Loucy (cell line): ENCODE results near the gene MMADHC.
A peak's percentile ranks its signal among the peaks of the same experiment; 100 is the strongest.

Experiments
- H2AFZ ChIP-seq: fragments of 200-600 bp; sonication (generic); 2 replicates; pipeline ENCODE4 v1.6.0; 2016; ENCODE audit warnings: antibody characterized with exemption, mild to moderate bottlenecking, low read length, moderate library complexity
- H3F3A ChIP-seq: fragments of 200-600 bp; 2 replicates; pipeline ENCODE4 v1.6.0; 2016; ENCODE audit warnings: antibody characterized with exemption, low read depth, mild to moderate bottlenecking
- H3K27me3 ChIP-seq: fragments of 200-600 bp; sonication (generic); 2 replicates; pipeline ENCODE4 v1.6.1; 2014; ENCODE audit warnings: low read length, mild to moderate bottlenecking; ENCODE audit not compliant: insufficient read depth, poor library complexity, severe bottlenecking
- H3K36me3 ChIP-seq: fragments of 200-600 bp; sonication (generic); 2 replicates; pipeline ENCODE4 v1.6.1; 2016; ENCODE audit warnings: low read length; ENCODE audit not compliant: insufficient read depth
- H3K4me1 ChIP-seq: fragments of 200-600 bp; sonication (generic); 2 replicates; pipeline ENCODE4 v1.5.1; 2014; ENCODE audit warnings: low read length, mild to moderate bottlenecking; ENCODE audit not compliant: insufficient read depth, poor library complexity, severe bottlenecking
- H3K4me2 ChIP-seq: fragments of 200-600 bp; sonication (generic); 2 replicates; pipeline ENCODE4 v1.6.0; 2014; ENCODE audit warnings: antibody characterized with exemption, low read length, low read depth, mild to moderate bottlenecking; ENCODE audit not compliant: poor library complexity, severe bottlenecking
- H3K4me3 ChIP-seq: fragments of 200-600 bp; sonication (generic); 2 replicates; pipeline ENCODE4 v1.5.1; 2014; ENCODE audit warnings: low read length, mild to moderate bottlenecking, mixed read lengths; ENCODE audit not compliant: poor library complexity, severe bottlenecking
- H3K79me2 ChIP-seq: fragments of 200-600 bp; sonication (generic); 2 replicates; pipeline ENCODE4 v1.6.1; 2014; ENCODE audit warnings: low read length; ENCODE audit not compliant: insufficient read depth
- H3K9ac ChIP-seq: fragments of 200-600 bp; sonication (generic); 2 replicates; pipeline ENCODE4 v1.6.0; 2014; ENCODE audit warnings: mild to moderate bottlenecking, low read depth, low read length, moderate library complexity; ENCODE audit not compliant: poor library complexity, severe bottlenecking
- H3K9me2 ChIP-seq: fragments of 200-600 bp; sonication (generic); replicated peaks from 2 replicates; pipeline ENCODE4 v1.6.1; 2016; ENCODE audit warnings: low read depth, low read length, mixed read lengths
- H3K9me3 ChIP-seq: fragments of 200-600 bp; sonication (generic); 2 replicates; pipeline ENCODE4 v1.6.1; 2014; ENCODE audit warnings: mild to moderate bottlenecking, antibody characterized with exemption, low read length, low read depth; ENCODE audit not compliant: insufficient read depth
- H4K20me1 ChIP-seq: fragments of 200-600 bp; sonication (generic); 2 replicates; pipeline ENCODE4 v1.6.0; 2014; ENCODE audit warnings: antibody characterized with exemption, low read length, mild to moderate bottlenecking; ENCODE audit not compliant: insufficient read depth, poor library complexity, severe bottlenecking
- EZH2phosphoT487 ChIP-seq: fragments of 200-600 bp; IDR thresholded peaks from 2 replicates; pipeline ENCODE4 v1.6.1; 2018; ENCODE audit warnings: antibody characterized with exemption, mild to moderate bottlenecking, moderate library complexity, borderline replicate concordance
- TF ChIP-seq, protein P1 (sequence below): fragments of 200-600 bp; sonication (generic); conservative IDR thresholded peaks from 2 replicates; pipeline ENCODE4 v1.5.1; 2014; ENCODE audit warnings: mild to moderate bottlenecking, antibody characterized with exemption, low read length

The MMADHC gene

GRCh38 chr2:149587220-149587949 lies at the start of gene MMADHC:
TSS of gene MMADHC (minus strand) at chr2:149587775. CDS start at chr2:149587097, 678 bp downstream.
- Histone ChIP-seq H2AFZ (peak within 1 kb of the TSS; percentile 85), H3K27me3 (peaks cover 39% of the 10 kb centered on the region), H3K4me2 (peak within 1 kb of the TSS; percentile 89), H3K36me3 (no peaks in the 10 kb centered on the region), H3K9me2 (no peaks in the 10 kb centered on the region), H3F3A (no peaks in the 10 kb centered on the region), H3K4me3 (peak within 1 kb of the TSS; percentile 76), H3K9me3 (no peaks in the 10 kb centered on the region), H3K4me1 (peaks cover 47% of the 10 kb centered on the region), H4K20me1 (peaks cover 45% of the 10 kb centered on the region), H3K79me2 (peaks cover 51% of the 10 kb centered on the region), H3K9ac (peak within 1 kb of the TSS; percentile 88)
- TF ChIP-seq EZH2phosphoT487: no peak
- TF ChIP-seq, protein P1, sequence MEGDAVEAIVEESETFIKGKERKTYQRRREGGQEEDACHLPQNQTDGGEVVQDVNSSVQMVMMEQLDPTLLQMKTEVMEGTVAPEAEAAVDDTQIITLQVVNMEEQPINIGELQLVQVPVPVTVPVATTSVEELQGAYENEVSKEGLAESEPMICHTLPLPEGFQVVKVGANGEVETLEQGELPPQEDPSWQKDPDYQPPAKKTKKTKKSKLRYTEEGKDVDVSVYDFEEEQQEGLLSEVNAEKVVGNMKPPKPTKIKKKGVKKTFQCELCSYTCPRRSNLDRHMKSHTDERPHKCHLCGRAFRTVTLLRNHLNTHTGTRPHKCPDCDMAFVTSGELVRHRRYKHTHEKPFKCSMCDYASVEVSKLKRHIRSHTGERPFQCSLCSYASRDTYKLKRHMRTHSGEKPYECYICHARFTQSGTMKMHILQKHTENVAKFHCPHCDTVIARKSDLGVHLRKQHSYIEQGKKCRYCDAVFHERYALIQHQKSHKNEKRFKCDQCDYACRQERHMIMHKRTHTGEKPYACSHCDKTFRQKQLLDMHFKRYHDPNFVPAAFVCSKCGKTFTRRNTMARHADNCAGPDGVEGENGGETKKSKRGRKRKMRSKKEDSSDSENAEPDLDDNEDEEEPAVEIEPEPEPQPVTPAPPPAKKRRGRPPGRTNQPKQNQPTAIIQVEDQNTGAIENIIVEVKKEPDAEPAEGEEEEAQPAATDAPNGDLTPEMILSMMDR: no peak

- no peaks in the 10 kb centered on the region for H3K4me1 ChIP-seq
- H3K9ac ChIP-seq: no peak overlapping the region
- TF ChIP-seq, protein P1: no peak
- no peak for TF ChIP-seq EZH2phosphoT487
- H3K36me3 ChIP-seq: no peaks in the 10 kb centered on the region
- H2AFZ ChIP-seq: no peak overlapping the region
- no peak overlapping the region for H3K4me2 ChIP-seq
- no peaks in the 10 kb centered on the region for H3K9me3 ChIP-seq
- no peak overlapping the region for H3K4me3 ChIP-seq
- no peaks in the 10 kb centered on the region for H3F3A ChIP-seq
- no peaks in the 10 kb centered on the region for H4K20me1 ChIP-seq
- no peaks in the 10 kb centered on the region for H3K27me3 ChIP-seq
- no peaks in the 10 kb centered on the region for H3K79me2 ChIP-seq
- H3K9me2 ChIP-seq: no peaks in the 10 kb centered on the region
These were observed 46.5 kb upstream of the MMADHC start for GRCh38 chr2:149634103-149634502.

GRCh38 chr2:149630445-149630844 lies 42.9 kb upstream of the MMADHC start:
- no peaks in the 10 kb centered on the region for H3K9me2 ChIP-seq
- H2AFZ ChIP-seq: no peak overlapping the region
- no peaks in the 10 kb centered on the region for H3K9me3 ChIP-seq
- no peaks in the 10 kb centered on the region for H3F3A ChIP-seq
- no peaks in the 10 kb centered on the region for H3K27me3 ChIP-seq
- no peaks in the 10 kb centered on the region for H3K79me2 ChIP-seq
- TF ChIP-seq EZH2phosphoT487: no peak
- TF ChIP-seq, protein P1: no peak
- no peaks in the 10 kb centered on the region for H4K20me1 ChIP-seq
- no peaks in the 10 kb centered on the region for H3K4me1 ChIP-seq
- no peak overlapping the region for H3K4me2 ChIP-seq
- no peaks in the 10 kb centered on the region for H3K36me3 ChIP-seq
- no peak overlapping the region for H3K9ac ChIP-seq
- H3K4me3 ChIP-seq: no peak overlapping the region
